DND-41 (cell line): ENCODE results near the gene SLC2A11.

Source experiments
- ATAC-seq: fragments of 200-7000 bp; cut with Tn5 transposase; 3 replicates; pipeline ENCODE4 v1.9.1; 2021; ENCODE audit warnings: low read depth; ENCODE audit not compliant: insufficient read depth
- DNase-seq: peaks from one replicate; pipeline ENCODE4 v3.0.0-alpha.2; 2020
- H2AFZ ChIP-seq: 2 replicates; pipeline ENCODE4 v1.6.0; 2012; ENCODE audit warnings: low read depth, low read length
- H3K27ac ChIP-seq: 2 replicates; pipeline ENCODE4 v1.5.1; 2012; ENCODE audit warnings: low read length, inconsistent platforms
- H3K27me3 ChIP-seq: fragments of 200-600 bp; sonication (generic); 2 replicates; pipeline ENCODE4 v1.6.0; 2012; ENCODE audit warnings: low read length, mild to moderate bottlenecking, inconsistent platforms; ENCODE audit not compliant: insufficient read depth, poor library complexity
- H3K36me3 ChIP-seq: 2 replicates; pipeline ENCODE4 v1.5.1; 2012; ENCODE audit warnings: low read length, inconsistent platforms; ENCODE audit not compliant: insufficient read depth
- H3K4me1 ChIP-seq: 2 replicates; pipeline ENCODE4 v1.5.1; 2012; ENCODE audit warnings: mild to moderate bottlenecking, low read length; ENCODE audit not compliant: insufficient read depth
- H3K4me2 ChIP-seq: 2 replicates; pipeline ENCODE4 v1.6.0; 2012; ENCODE audit warnings: mild to moderate bottlenecking, moderate library complexity, low read length, inconsistent platforms; ENCODE audit not compliant: insufficient read depth
- H3K4me3 ChIP-seq, 2 experiments: fragments of 200-600 bp in 1 of 2; shearing (Covaris generic) in 1 of 2; 2 replicates each; pipeline ENCODE4 v1.5.1; 2012 to 2016; ENCODE audit warnings: inconsistent platforms in 2 of 2, low read length in 2 of 2, mild to moderate bottlenecking in 2 of 2, low read depth in 1 of 2, moderate library complexity in 1 of 2
- H3K79me2 ChIP-seq: 2 replicates; pipeline ENCODE4 v1.6.0; 2012; ENCODE audit warnings: low read length, inconsistent platforms; ENCODE audit not compliant: insufficient read depth
- H3K9ac ChIP-seq: 2 replicates; pipeline ENCODE4 v1.6.0; 2012; ENCODE audit warnings: low read depth, mild to moderate bottlenecking, inconsistent platforms, low read length, moderate library complexity
- H3K9me3 ChIP-seq: 2 replicates; pipeline ENCODE4 v1.5.1; 2012; ENCODE audit warnings: low read length, moderate library complexity, mild to moderate bottlenecking, inconsistent platforms; ENCODE audit not compliant: insufficient read depth, severe bottlenecking
- H4K20me1 ChIP-seq: 2 replicates; pipeline ENCODE4 v1.6.0; 2012; ENCODE audit warnings: low read length; ENCODE audit not compliant: insufficient read depth
- CTCF ChIP-seq: IDR thresholded peaks from 2 replicates; pipeline ENCODE4 v1.5.1; 2012; ENCODE audit warnings: borderline replicate concordance, low read length, moderate library complexity, mild to moderate bottlenecking; ENCODE audit not compliant: poor library complexity, severe bottlenecking; ENCODE audit errors: extremely low read depth
- EZH2 ChIP-seq: IDR thresholded peaks from 3 replicates; pipeline ENCODE4 v1.6.1; 2012; ENCODE audit warnings: borderline replicate concordance, low read depth, mild to moderate bottlenecking, moderate library complexity, low read length, inconsistent platforms; ENCODE audit not compliant: severe bottlenecking

Gene SLC2A11

GRCh38 chr22:23888615-23889401, 31.1 kb downstream of the SLC2A11 start:
- no peak overlapping the region for H3K4me2 ChIP-seq
- no peaks in the 10 kb centered on the region for H3K27me3 ChIP-seq
- H3K36me3 ChIP-seq, result no peaks in the 10 kb centered on the region
- no peaks in the 10 kb centered on the region for H4K20me1 ChIP-seq
- no peak overlapping the region for H3K27ac ChIP-seq
- peaks cover 10% of the 10 kb centered on the region for H3K4me1 ChIP-seq
- H3K9ac ChIP-seq, result no peak overlapping the region
- DNase-seq (no peak), ATAC-seq (no peak)
- no peak overlapping the region for H2AFZ ChIP-seq
- H3K9me3 ChIP-seq, result no peaks in the 10 kb centered on the region
- TF ChIP-seq CTCF (peak; percentile 16), EZH2 (no peak)
- peaks cover 6% of the 10 kb centered on the region for H3K79me2 ChIP-seq
- no peak overlapping the region for H3K4me3 ChIP-seq

- peaks cover 11% of the 10 kb centered on the region for H3K79me2 ChIP-seq
- H3K9ac ChIP-seq, result no peak overlapping the region
- H3K4me2 ChIP-seq, result no peak overlapping the region
- no peak for ATAC-seq
- H3K4me1 ChIP-seq, result peaks cover 12% of the 10 kb centered on the region
- peaks cover 1% of the 10 kb centered on the region; the same call in 1 of the 2 replicates for H3K36me3 ChIP-seq
- H4K20me1 ChIP-seq, result no peaks in the 10 kb centered on the region
- no peaks in the 10 kb centered on the region for H3K27me3 ChIP-seq
- no peak overlapping the region for H2AFZ ChIP-seq
- TF ChIP-seq EZH2, result no peak
- no peak for TF ChIP-seq CTCF
- no peak for DNase-seq
- no peaks in the 10 kb centered on the region for H3K9me3 ChIP-seq
- no peak overlapping the region for H3K27ac ChIP-seq
- H3K4me3 ChIP-seq, result no peak overlapping the region
Observed at GRCh38 chr22:23889620-23890019, 31.9 kb downstream of the SLC2A11 start.

- Histone ChIP-seq H3K4me2 (no peak overlapping the region), H4K20me1 (peaks cover 16% of the 10 kb centered on the region), H3K4me3 (no peak overlapping the region), H3K79me2 (peaks cover 32% of the 10 kb centered on the region), H3K27me3 (no peaks in the 10 kb centered on the region), H2AFZ (no peak overlapping the region), H3K4me1 (peaks cover 32% of the 10 kb centered on the region), H3K9me3 (no peaks in the 10 kb centered on the region), H3K9ac (no peak overlapping the region), H3K27ac (no peak overlapping the region), H3K36me3 (peaks cover 22% of the 10 kb centered on the region)
- TF ChIP-seq CTCF (no peak), EZH2 (no peak)
- DNase-seq, result no peak
- no peak for ATAC-seq
Observed at GRCh38 chr22:23891726-23892125, 34.1 kb downstream of the SLC2A11 start.

GRCh38 chr22:23892130-23892529, 34.5 kb downstream of the SLC2A11 start:
- peaks cover 20% of the 10 kb centered on the region for H4K20me1 ChIP-seq
- H3K79me2 ChIP-seq, result peaks cover 35% of the 10 kb centered on the region
- H3K4me1 ChIP-seq, result peaks cover 35% of the 10 kb centered on the region
- TF ChIP-seq EZH2 (no peak), CTCF (no peak)
- DNase-seq (no peak), ATAC-seq (no peak)
- no peaks in the 10 kb centered on the region for H3K27me3 ChIP-seq
- no peak overlapping the region for H3K4me3 ChIP-seq
- no peaks in the 10 kb centered on the region for H3K9me3 ChIP-seq
- H3K4me2 ChIP-seq, result no peak overlapping the region
- no peak overlapping the region for H2AFZ ChIP-seq
- H3K9ac ChIP-seq, result no peak overlapping the region
- no peak overlapping the region for H3K27ac ChIP-seq
- H3K36me3 ChIP-seq, result peaks cover 26% of the 10 kb centered on the region
